ENCODE data around the gene PLS3. TPM values are rescaled to one million over a fixed set of nuclear protein-coding genes. Genes with fewer than 3 reads are reported as not detected.

The PLS3 gene
- total and polyA plus RNA-seq, 2 of the 13 experiments (the other 11 are each of a cell fraction or from before 2014, with no cell fraction given) = 55.7 to 99.9 TPM

DNA sequence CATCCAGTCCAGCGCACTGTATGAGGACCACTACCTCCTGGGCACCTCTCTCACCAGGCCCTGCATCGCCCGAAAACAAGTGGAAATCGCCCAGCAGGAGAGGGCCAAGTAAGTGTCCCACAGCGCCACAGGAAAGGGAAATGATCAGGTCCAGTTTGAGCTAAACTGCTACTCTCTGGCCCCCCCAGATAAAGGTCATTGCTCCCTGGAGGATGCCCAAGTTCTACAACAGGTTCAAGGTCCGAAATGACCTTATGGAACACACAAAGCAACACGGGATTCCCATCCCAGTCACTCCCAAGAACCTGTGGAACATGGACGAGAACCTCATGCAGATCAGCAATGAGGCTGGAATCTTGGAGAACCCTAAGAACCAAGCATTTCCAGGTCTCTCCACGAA lies 104.1 kb downstream of the PLS3 start:
- H3K9ac ChIP-seq (ENCODE audit: insufficient read depth, low read depth, low read length) = no peak overlapping the region
- no peaks in the 10 kb centered on the region for H3K36me3 ChIP-seq (replicated peaks in 1 of 2; ENCODE audit: control insufficient read depth in 1 of 2, insufficient read depth in 2 of 2, low read length in 2 of 2)
- no peaks in the 10 kb centered on the region for H3K79me2 ChIP-seq (ENCODE audit: insufficient read depth, low read length)
- ChIA-PET POLR2A (no interaction called here), CTCF (ENCODE audit: low intra/inter-chr PET ratio, low total read pairs) (no interaction called here)
- DNase-seq (ENCODE audit: low spot score) (no peak), FAIRE-seq (no peak), ATAC-seq (no peak)
- no peaks in the 10 kb centered on the region for H3K27me3 ChIP-seq (ENCODE audit: control insufficient read depth in 1 of 2, insufficient read depth in 2 of 2, low read length in 2 of 2)
- WGBS (ENCODE audit: low lambda C conversion rate) = 80% methylated on average over 1 of the region's 9 CpGs
- in situ Hi-C loops (cut with HindIII; ENCODE audit: extremely low pct_ligation_motif_present, low pct_unique_long_range_greater_than_20kb) = no loop called here
- no peak overlapping the region for H3K27ac ChIP-seq (ENCODE audit: extremely low read length, insufficient read depth, low read length)
- no TSS peak for BruUV-seq (replicated peaks)
- intact Hi-C loops (cut with micrococcal nuclease; ENCODE audit: unreplicated experiment) = no loop called here
- H3K4me3 ChIP-seq (replicated peaks in 1 of 3; ENCODE audit: insufficient read depth in 1 of 3, low read depth in 2 of 3, low read length in 3 of 3) = no peak overlapping the region
- 0 out of 2 replicates have a peak, but pooled peaks cover 7% of the 10 kb centered on the region for H3K4me1 ChIP-seq (ENCODE audit: insufficient read depth, low read length)
- H3K4me2 ChIP-seq (ENCODE audit: low read depth, low read length) = no peak overlapping the region
- H4K20me1 ChIP-seq (ENCODE audit: insufficient read depth, low read length) = no peaks in the 10 kb centered on the region
- no peak for TF ChIP-seq NCOA2 (CRISPR knock-in tag; IDR thresholded peaks at IDR 0.05)
- TF ChIP-seq NCOR1 (IDR thresholded peaks at IDR 0.05; ENCODE audit: borderline replicate concordance, low read length) = no peak
- 0 out of 2 replicates have a peak, but pooled peaks have one; percentile 38 for TF ChIP-seq PATZ1 (CRISPR knock-in tag; IDR thresholded peaks at IDR 0.05)
- TF ChIP-seq NFKB2 (CRISPR knock-in tag; IDR thresholded peaks at IDR 0.05; ENCODE audit: borderline replicate concordance) = no peak
- H3K9me3 ChIP-seq (ENCODE audit: low read length) = no peaks in the 10 kb centered on the region
- H2AFZ ChIP-seq (ENCODE audit: low read length) = no peak overlapping the region

DNA sequence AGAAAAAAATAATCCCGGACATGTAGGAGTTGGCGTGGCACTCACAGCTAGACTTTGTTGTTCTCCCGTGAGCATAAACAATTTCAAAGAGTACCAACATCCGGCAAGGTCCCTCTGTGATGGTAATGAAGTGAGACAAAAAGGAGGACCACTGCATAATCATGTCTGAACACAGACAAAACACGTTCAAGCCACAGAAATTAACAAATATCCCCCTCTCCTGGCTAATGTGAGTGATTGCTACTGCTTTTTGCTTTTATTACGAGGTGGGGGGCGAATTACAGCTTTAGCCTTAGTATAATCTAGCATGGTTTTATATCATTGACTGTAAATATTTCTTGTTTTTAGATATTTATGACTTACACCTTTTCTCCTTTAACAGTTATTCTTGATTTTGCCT lies 118.5 kb downstream of the PLS3 start:
- no TSS peak for BruUV-seq (replicated peaks)
- no peaks in the 10 kb centered on the region for H3K9me3 ChIP-seq (ENCODE audit: low read length)
- no peak overlapping the region for H2AFZ ChIP-seq (ENCODE audit: low read length)
- intact Hi-C loops (cut with micrococcal nuclease; ENCODE audit: unreplicated experiment) (no loop called here), in situ Hi-C loops (cut with HindIII; ENCODE audit: extremely low pct_ligation_motif_present, low pct_unique_long_range_greater_than_20kb) (no loop called here)
- FAIRE-seq (no peak), DNase-seq (ENCODE audit: low spot score) (peak; percentile 5), ATAC-seq (no peak)
- H3K4me1 ChIP-seq (ENCODE audit: insufficient read depth, low read length) = no peaks in the 10 kb centered on the region
- no peaks in the 10 kb centered on the region for H3K36me3 ChIP-seq (replicated peaks in 1 of 2; ENCODE audit: control insufficient read depth in 1 of 2, insufficient read depth in 2 of 2, low read length in 2 of 2)
- no peaks in the 10 kb centered on the region for H3K27me3 ChIP-seq (ENCODE audit: control insufficient read depth in 1 of 2, insufficient read depth in 2 of 2, low read length in 2 of 2)
- no peaks in the 10 kb centered on the region for H3K79me2 ChIP-seq (ENCODE audit: insufficient read depth, low read length)
- H3K4me3 ChIP-seq (replicated peaks in 1 of 3; ENCODE audit: insufficient read depth in 1 of 3, low read depth in 2 of 3, low read length in 3 of 3) = no peak overlapping the region
- no peak overlapping the region for H3K9ac ChIP-seq (ENCODE audit: insufficient read depth, low read depth, low read length)
- no peak overlapping the region; the same call in 1 of the 2 replicates for H3K4me2 ChIP-seq (ENCODE audit: low read depth, low read length)
- ChIA-PET POLR2A (no interaction called here), CTCF (ENCODE audit: low intra/inter-chr PET ratio, low total read pairs) (no interaction called here)
- no peak overlapping the region for H3K27ac ChIP-seq (ENCODE audit: extremely low read length, insufficient read depth, low read length)
- TF ChIP-seq, protein P1, sequence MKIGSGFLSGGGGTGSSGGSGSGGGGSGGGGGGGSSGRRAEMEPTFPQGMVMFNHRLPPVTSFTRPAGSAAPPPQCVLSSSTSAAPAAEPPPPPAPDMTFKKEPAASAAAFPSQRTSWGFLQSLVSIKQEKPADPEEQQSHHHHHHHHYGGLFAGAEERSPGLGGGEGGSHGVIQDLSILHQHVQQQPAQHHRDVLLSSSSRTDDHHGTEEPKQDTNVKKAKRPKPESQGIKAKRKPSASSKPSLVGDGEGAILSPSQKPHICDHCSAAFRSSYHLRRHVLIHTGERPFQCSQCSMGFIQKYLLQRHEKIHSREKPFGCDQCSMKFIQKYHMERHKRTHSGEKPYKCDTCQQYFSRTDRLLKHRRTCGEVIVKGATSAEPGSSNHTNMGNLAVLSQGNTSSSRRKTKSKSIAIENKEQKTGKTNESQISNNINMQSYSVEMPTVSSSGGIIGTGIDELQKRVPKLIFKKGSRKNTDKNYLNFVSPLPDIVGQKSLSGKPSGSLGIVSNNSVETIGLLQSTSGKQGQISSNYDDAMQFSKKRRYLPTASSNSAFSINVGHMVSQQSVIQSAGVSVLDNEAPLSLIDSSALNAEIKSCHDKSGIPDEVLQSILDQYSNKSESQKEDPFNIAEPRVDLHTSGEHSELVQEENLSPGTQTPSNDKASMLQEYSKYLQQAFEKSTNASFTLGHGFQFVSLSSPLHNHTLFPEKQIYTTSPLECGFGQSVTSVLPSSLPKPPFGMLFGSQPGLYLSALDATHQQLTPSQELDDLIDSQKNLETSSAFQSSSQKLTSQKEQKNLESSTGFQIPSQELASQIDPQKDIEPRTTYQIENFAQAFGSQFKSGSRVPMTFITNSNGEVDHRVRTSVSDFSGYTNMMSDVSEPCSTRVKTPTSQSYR (CRISPR knock-in tag; IDR thresholded peaks at IDR 0.05; ENCODE audit: borderline replicate concordance) = no peak
- TF ChIP-seq CTCF (CRISPR knock-in tag; IDR thresholded peaks at IDR 0.05) (peak; percentile 37), STAG1 (CRISPR knock-in tag; IDR thresholded peaks at IDR 0.05) (peak; percentile 33; the same call in 1 of the 2 replicates), ZMAT3 (CRISPR knock-in tag; conservative IDR thresholded peaks at IDR 0.05) (no peak)
- H4K20me1 ChIP-seq (ENCODE audit: insufficient read depth, low read length) = no peaks in the 10 kb centered on the region
- WGBS (ENCODE audit: low lambda C conversion rate) = 0% methylated on average over 6 of the region's 7 CpGs
